Retina (tissue), 1 donor: ENCODE data around the gene AOAH.

Experiments used
- DNase-seq: peaks from one replicate; pipeline ENCODE4 v3.0.0-alpha.2; 2016

Gene AOAH

GRCh38 chr7:36626111-36626510, 98.2 kb downstream of the AOAH start:
- no peak for DNase-seq

DNA sequence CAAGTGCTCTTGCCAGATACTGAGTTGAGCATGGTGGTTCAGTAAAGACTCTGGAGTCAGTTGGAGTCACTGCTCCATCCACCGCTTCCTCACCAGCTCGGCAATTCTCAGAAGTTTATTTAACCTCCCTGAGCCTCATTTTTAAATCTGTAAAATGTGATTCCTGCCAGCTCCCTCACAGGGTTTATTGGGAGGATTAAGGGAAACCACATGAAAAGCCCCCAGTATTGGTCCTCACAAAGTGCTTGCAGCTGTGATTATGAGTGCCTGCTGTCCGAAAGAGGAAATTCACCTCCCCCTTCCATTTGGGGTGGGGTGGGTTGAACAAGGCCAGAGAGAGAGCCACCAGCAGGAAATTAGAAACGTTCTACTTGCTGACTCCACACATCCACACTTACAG, 99.0 kb downstream of the AOAH start:
- no peak for DNase-seq

DNA sequence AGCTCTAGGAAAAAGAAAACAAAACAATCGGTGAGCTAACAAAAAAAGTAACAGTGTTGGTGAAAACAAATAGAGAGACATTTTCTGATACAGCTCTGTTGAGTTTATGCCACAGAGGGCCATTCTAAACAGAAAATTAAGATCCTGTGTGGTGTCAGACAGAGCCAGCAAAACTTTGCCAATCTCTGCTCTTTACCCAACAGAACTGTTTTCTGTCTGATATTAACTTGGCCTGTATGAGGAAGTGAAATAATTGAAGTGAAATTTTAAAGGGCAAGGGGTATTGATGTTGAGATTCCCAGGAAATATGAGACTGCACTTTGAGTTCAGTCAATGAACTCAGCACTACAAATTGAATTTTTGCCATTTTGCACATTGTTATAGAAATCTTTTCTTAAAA, 101.0 kb downstream of the AOAH start:
- no peak for DNase-seq

DNA sequence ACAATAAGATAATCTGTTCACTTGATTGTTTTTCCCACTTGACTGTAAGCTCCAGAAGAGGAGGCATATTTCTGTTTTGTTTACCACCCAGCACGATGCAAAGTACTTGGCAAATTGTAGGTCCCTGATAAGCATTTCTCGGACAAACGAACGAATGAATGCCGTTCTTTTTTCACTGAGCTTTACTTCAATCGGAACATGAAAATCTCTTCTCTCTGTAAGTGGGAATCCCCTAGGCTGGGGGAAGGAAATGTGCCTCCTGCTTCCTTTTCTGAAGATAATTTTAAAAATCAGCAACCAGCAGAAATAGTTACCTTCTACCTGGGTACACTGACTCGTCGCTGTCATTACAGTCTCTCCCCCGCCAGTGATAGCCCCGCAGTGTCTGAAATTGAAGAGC, 102.9 kb downstream of the AOAH start:
- no peak for DNase-seq

- no peak for DNase-seq
Measured at GRCh38 chr7:36620166-36620708, 104.1 kb downstream of the AOAH start.

- no peak for DNase-seq
Measured at GRCh38 chr7:36617408-36617807, 106.9 kb downstream of the AOAH start.

DNA sequence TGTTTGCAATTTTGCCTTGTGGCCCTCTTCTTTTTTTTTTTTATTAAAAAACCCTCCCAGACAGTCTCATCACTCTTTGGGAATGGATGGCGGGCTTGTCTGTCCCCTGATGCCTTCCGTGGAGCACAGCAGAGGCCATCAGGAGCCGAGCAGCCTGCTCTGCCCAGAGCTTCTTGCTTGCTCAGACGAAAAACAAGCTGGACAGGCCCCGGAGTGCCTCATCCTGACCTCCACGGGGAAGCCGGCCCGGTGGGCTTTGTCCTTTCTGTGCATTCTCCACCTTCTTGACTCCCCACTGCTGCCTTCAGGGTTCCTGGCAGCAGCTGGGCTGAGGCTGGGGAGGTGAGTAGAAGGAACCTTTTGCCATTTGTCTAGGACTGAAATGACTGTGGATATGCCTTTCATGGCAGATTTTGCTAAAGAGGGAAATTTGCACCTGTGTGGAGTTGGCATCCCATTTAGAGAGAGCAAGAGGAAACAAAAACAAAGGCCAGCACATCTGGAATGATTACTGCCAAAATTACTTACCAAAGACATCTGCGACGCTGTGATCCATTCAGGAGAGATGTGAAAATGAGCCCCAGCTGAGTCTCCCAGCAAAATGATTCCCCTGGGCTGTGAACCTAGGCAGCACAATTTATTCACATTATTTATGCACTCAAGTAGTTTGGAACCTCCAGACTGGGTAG, 108.3 kb downstream of the AOAH start:
- peak; percentile 52 for DNase-seq

GRCh38 chr7:36614959-36615358, 109.3 kb downstream of the AOAH start:
- DNase-seq, result no peak

GRCh38 chr7:36613031-36613614, 111.2 kb downstream of the AOAH start:
- DNase-seq, result no peak

DNA sequence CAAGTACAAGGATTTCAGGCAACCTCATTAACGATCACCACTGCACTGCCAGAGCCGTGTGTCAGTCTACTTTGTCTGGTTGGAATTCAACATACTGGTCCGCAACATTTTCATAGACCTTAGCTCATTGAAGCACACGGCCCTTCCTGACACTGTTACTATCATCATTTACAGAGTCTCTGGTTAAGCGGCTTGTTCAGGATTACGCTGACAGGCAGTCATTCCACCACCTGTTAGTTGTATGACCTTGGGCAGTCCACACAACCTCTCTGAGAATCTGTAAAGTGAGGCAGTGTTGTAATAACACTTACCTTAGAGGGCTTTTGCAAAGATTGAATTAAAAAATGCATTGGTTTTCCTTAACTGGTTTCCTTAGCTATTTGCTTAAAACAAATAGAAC, 112.6 kb downstream of the AOAH start:
- no peak for DNase-seq

- no peak for DNase-seq
Measured at GRCh38 chr7:36607721-36608095, 116.6 kb downstream of the AOAH start.

DNA sequence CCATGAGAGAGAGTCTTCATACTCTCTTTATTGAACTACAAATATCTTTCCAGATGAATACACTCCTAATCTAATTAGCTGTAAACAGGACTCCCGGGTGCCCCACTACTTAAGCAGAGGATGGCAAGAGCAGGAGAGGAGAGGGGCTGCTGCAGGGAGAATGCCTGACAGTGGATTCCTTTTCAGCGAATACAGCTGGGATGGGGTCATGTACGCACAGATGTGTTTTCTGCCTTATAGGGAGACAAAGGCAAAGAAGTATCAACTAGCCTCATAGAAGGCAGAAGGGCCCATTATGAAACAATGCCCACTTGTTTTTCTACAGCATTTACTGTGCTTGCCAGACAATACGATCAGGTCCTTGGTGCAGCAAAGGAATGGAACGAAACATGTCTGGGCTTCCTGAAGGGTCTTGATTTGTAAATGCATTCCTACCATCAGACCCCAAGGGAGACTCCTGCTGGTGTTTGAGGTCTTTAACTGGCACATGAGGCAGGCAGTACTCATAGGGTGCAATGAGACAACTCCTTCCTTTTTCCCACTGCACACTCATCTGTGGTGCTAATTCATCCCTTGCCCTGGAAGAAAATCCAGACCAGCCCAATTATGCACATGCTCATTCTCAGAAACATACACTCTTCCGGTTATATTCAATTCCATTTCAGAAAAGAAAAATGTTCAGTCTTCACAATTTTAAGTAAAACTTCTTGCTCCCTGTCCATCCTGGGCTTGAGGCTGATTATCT, 117.1 kb downstream of the AOAH start:
- DNase-seq, result peak; percentile 74

- DNase-seq, result peak; percentile 60
Measured at GRCh38 chr7:36606153-36606975, 117.9 kb downstream of the AOAH start.

DNA sequence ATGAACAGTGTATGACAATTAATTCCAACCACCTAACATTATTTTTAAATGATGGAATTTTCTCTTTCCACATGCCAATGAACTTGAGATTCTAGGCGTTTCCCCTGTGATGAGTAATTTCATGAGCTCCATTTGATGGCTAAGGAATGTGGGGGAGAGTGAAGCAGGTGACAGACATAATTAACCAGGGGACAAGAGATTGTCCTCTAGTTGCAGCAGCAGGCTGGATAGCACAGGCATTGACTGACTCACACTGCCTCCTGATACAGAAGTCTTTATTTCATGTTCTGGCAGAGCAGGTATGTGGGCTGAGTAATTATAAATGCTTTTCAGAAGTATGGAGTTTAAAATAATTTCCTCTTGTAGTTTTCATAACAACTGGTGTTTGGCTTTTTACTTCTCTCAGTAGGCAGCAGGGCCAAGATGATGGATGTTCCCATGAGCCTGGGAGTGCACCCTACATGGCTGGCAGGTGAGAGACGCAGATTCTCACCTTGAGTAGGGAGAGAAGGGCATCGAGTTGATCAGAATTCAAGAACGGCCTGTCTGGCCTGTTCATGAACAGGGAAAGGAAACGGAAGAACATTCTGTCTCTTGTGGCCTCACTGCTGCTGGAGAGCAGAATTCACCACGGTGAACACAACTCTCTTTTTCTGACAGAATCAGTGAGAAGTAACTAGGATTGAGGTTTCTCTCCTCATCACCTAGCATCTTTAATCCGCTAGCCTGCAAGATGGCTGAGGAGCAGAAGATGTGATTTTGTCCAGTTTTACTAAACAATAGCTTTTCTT, 118.8 kb downstream of the AOAH start:
- DNase-seq, result peak; percentile 38

DNA sequence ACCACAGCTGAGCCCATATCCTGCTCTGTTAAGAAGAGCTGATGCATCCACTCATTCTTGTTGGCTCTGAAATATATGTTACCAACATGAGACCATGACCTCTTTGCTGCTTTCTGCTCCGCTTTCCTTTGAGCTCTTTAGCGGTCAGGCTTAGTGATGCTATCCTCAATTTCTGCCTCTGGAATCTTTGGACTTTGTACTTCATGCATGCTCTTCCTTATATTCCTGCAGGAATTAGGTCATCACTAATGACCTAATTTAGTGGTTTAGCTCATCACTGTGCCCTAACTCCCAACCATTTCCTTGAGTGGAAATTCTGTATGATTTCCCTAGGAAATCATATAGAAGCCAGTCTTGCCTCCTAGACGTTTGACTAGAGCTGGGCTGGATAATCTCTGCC, 119.5 kb downstream of the AOAH start:
- peak; percentile 38 for DNase-seq

DNA sequence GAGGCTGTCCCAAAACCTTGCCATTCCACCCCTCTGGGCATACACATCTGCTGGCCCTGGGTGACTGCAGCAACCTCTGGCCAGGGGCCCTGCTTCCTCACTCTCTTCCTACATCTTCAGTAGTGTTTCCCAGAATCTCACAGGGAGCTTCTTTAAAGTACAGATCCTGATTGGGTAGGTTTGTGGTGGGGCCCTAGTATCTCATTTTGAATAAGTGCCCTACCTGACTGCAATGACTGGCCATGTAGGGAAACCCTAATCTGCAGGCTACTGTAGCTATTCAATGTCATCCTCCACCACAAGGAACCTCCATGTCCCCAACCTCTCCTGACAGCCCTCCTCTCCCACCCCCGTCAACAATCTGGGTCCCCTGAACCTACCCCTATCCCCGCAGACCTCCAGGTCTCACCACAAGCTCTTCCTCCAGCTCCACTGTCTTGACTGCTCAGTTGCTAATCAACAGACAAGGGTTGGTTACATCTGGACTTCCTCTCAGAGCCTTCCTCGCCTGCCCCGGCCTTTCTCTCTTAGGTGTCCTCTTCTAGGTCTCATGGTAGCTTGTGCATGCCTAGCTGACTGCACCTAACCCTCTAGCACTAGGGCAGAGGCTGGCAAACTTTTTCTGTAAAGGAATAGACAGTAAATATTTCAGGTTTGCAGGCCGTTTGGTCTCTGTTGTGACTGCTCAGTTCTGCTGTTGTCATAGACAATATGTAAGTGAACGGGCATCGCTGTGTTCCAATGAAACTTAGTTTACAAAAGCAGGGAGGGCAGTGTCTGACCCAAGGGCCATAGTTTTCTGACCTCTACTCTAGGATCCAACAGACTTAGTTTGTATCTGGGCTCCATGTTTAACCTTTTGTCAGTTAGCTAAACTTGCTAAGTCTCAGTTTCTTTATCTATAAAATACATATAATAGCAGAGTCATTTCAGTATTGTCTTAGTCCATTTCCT, 121.1 kb downstream of the AOAH start:
- DNase-seq, result no peak

- no peak for DNase-seq
Measured at GRCh38 chr7:36602511-36602910, 121.8 kb downstream of the AOAH start.

GRCh38 chr7:36601601-36602000, 122.7 kb downstream of the AOAH start:
- DNase-seq, result no peak

- no peak for DNase-seq
Measured at GRCh38 chr7:36600869-36601530, 123.3 kb downstream of the AOAH start.

- DNase-seq, result no peak
Measured at GRCh38 chr7:36600314-36600682, 124.0 kb downstream of the AOAH start.
